Measurements from ENCODE around the gene TESPA1. TPM values are rescaled to one million over a fixed set of nuclear protein-coding genes. Genes with fewer than 3 reads are reported as not detected.
"Not testable (repeated sequence)": the region's sequence is repeated elsewhere in the genome, so short reads cannot be mapped to it uniquely, and the experiment has no call there.

TESPA1 gene
- total RNA-seq, 3 donors from 2014 or later (not counting 1 experiment from before 2014, with no cell fraction given) = 39.9 to 59.6 (median 53.5) TPM

- H3K36me3 ChIP-seq (ENCODE audit: control insufficient read depth, insufficient read depth, low read length) = no peaks in the 10 kb centered on the region
- Mint-ChIP-seq H3K27ac (peak overlapping the region; percentile 63 to 84), H3K4me3 (no peak overlapping the region), H3K9me3 (peaks cover 0 to 2% of the 10 kb centered on the region in 2 donors), H3K36me3 (peaks cover 8% of the 10 kb centered on the region), H3K27me3 (ENCODE audit: low read depth in 2 of 2) (no peaks in the 10 kb centered on the region), H3K4me1 (peaks cover 42 to 51% of the 10 kb centered on the region in 2 donors)
- 44% methylated on average over 1 of the region's 1 CpG for WGBS (ENCODE audit: insufficient coverage)
- DNase-seq (no peak), ATAC-seq (no peak)
- H3K27me3 ChIP-seq (ENCODE audit: control insufficient read depth, insufficient read depth, low read length) = no peaks in the 10 kb centered on the region
- intact Hi-C loops (cut with micrococcal nuclease) = no loop called here
- H3K4me1 ChIP-seq (ENCODE audit: control insufficient read depth, insufficient read depth, low read length) = peaks cover 12% of the 10 kb centered on the region
- no peaks in the 10 kb centered on the region for H3K9me3 ChIP-seq (ENCODE audit: control insufficient read depth, insufficient read depth, low read length)
- TF ChIP-seq CTCF (IDR thresholded peaks at IDR 0.05) = no peak
- no peak overlapping the region for H3K27ac ChIP-seq (ENCODE audit: low read length)
- H3K4me3 ChIP-seq (ENCODE audit: low read length) = no peak overlapping the region
Measured at GRCh38 chr12:54948171-54948570, 36.4 kb downstream of the TESPA1 start.

GRCh38 chr12:54945082-54945481, 39.5 kb downstream of the TESPA1 start:
- Mint-ChIP-seq H3K4me1 (peaks cover 17 to 29% of the 10 kb centered on the region in 2 donors), H3K36me3 (peaks cover 8% of the 10 kb centered on the region), H3K4me3 (no peak overlapping the region), H3K27me3 (ENCODE audit: low read depth in 2 of 2) (no peaks in the 10 kb centered on the region), H3K27ac (no peak overlapping the region), H3K9me3 (no peaks in the 10 kb centered on the region)
- no peaks in the 10 kb centered on the region for H3K9me3 ChIP-seq (ENCODE audit: control insufficient read depth, insufficient read depth, low read length)
- H3K27ac ChIP-seq (ENCODE audit: low read length) = no peak overlapping the region
- 91% methylated on average over 2 of the region's 2 CpGs for WGBS (ENCODE audit: insufficient coverage)
- H3K27me3 ChIP-seq (ENCODE audit: control insufficient read depth, insufficient read depth, low read length) = no peaks in the 10 kb centered on the region
- H3K4me1 ChIP-seq (ENCODE audit: control insufficient read depth, insufficient read depth, low read length) = peaks cover 3% of the 10 kb centered on the region
- no peak for TF ChIP-seq CTCF (IDR thresholded peaks at IDR 0.05)
- no peak overlapping the region for H3K4me3 ChIP-seq (ENCODE audit: low read length)
- intact Hi-C loops (cut with micrococcal nuclease) = no loop called here
- ATAC-seq (no peak), DNase-seq (no peak)
- H3K36me3 ChIP-seq (ENCODE audit: control insufficient read depth, insufficient read depth, low read length) = no peaks in the 10 kb centered on the region

GRCh38 chr12:54943292-54943691, 41.3 kb downstream of the TESPA1 start:
- H3K27ac ChIP-seq (ENCODE audit: low read length); ATAC-seq; intact Hi-C loops (cut with micrococcal nuclease); H3K9me3 Mint-ChIP-seq; H3K36me3 Mint-ChIP-seq; H3K36me3 ChIP-seq (ENCODE audit: control insufficient read depth, insufficient read depth, low read length); DNase-seq; H3K4me1 ChIP-seq (ENCODE audit: control insufficient read depth, insufficient read depth, low read length); H3K4me3 Mint-ChIP-seq; H3K9me3 ChIP-seq (ENCODE audit: control insufficient read depth, insufficient read depth, low read length); H3K27me3 Mint-ChIP-seq (ENCODE audit: low read depth in 2 of 2); H3K27me3 ChIP-seq (ENCODE audit: control insufficient read depth, insufficient read depth, low read length); H3K4me3 ChIP-seq (ENCODE audit: low read length); H3K27ac Mint-ChIP-seq: not testable (repeated sequence)
- 91% methylated on average over 3 of the region's 4 CpGs for WGBS (ENCODE audit: insufficient coverage)
- H3K4me1 Mint-ChIP-seq = peaks cover 0 to 11% of the 10 kb centered on the region in 2 donors

- Mint-ChIP-seq H3K4me3 (no peak overlapping the region), H3K36me3 (no peaks in the 10 kb centered on the region), H3K27me3 (ENCODE audit: low read depth in 2 of 2) (no peaks in the 10 kb centered on the region), H3K4me1 (peaks cover 6% of the 10 kb centered on the region in 2 donors), H3K9me3 (no peaks in the 10 kb centered on the region), H3K27ac (no peak overlapping the region)
- H3K4me3 ChIP-seq (ENCODE audit: low read length) = no peak overlapping the region
- H3K27ac ChIP-seq (ENCODE audit: low read length) = no peak overlapping the region
- no peaks in the 10 kb centered on the region for H3K27me3 ChIP-seq (ENCODE audit: control insufficient read depth, insufficient read depth, low read length)
- 98% methylated on average over 3 of the region's 3 CpGs for WGBS (ENCODE audit: insufficient coverage)
- H3K36me3 ChIP-seq (ENCODE audit: control insufficient read depth, insufficient read depth, low read length) = no peaks in the 10 kb centered on the region
- TF ChIP-seq CTCF (IDR thresholded peaks at IDR 0.05) = no peak
- DNase-seq (no peak), ATAC-seq (no peak)
- H3K9me3 ChIP-seq (ENCODE audit: control insufficient read depth, insufficient read depth, low read length) = no peaks in the 10 kb centered on the region
- H3K4me1 ChIP-seq (ENCODE audit: control insufficient read depth, insufficient read depth, low read length) = no peaks in the 10 kb centered on the region
- intact Hi-C loops (cut with micrococcal nuclease) = no loop called here
Measured at GRCh38 chr12:54941659-54942058, 42.9 kb downstream of the TESPA1 start.

Measured in natural killer cell (primary cell).